GM12878 (cell line): ENCODE results near the gene SERBP1.

Experiments used
- FOS ChIP-seq: IDR thresholded peaks from 3 replicates; pipeline ENCODE4 v1.6.1; 2011; ENCODE audit warnings: borderline replicate concordance; ENCODE audit not compliant: insufficient read length; ENCODE audit errors: extremely low read depth
- SP1 ChIP-seq: IDR thresholded peaks from one replicate; pipeline ENCODE4 v1.6.1; 2011; ENCODE audit warnings: low read depth, low read length
- SRF ChIP-seq, 2 experiments: IDR thresholded peaks; 2 replicates each; pipeline ENCODE4 v1.6.1; 2011; ENCODE audit warnings: low read depth in 2 of 2, low read length in 2 of 2, mild to moderate bottlenecking in 1 of 2, moderate library complexity in 1 of 2

DNA sequence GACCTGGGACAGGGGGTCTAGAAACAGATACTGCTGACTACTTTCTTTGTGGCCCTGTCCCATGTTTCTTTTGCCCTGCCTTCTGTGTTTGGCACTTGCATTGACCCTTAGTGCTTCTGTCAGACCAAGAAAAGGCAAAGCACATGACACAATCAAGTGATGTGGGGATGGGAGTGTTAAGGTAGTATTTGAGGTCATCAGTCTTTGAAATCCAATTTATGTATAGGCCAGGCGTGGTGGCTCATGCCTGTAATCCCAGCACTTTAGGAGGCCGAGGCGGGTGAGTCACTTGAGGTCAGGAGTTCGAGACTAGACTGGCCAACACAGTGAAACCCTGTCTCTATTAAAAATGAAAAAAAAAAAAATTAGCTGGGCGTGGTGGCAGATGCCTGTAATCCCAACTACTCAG lies 26.0 kb downstream of the SERBP1 start:
- TF ChIP-seq SRF (IDR thresholded peaks at IDR 0.05; ENCODE audit: low read depth in 2 of 2, low read length in 2 of 2): no peak
- no peak for TF ChIP-seq FOS
- TF ChIP-seq SP1: no peak
